Fibroblast of pulmonary artery (primary cell): Measurements from ENCODE around the gene MIS18A.
A peak's percentile ranks its signal among the peaks of the same experiment; 100 is the strongest.
"Not testable (repeated sequence)": the region's sequence is repeated elsewhere in the genome, so short reads cannot be mapped to it uniquely, and the experiment has no call there.

Experiments
- DNase-seq: peaks from one replicate; pipeline ENCODE4 v3.0.0-alpha.2; 2010; ENCODE audit warnings: low read depth
- H3K4me3 ChIP-seq: replicated peaks from 2 replicates; pipeline ENCODE4 v1.5.1; 2011; ENCODE audit warnings: low read depth, mild to moderate bottlenecking, control low read depth, low read length, moderate library complexity
- CTCF ChIP-seq: IDR thresholded peaks from 2 replicates; pipeline ENCODE4 v1.5.1; 2011; ENCODE audit warnings: mild to moderate bottlenecking, control low read depth, low read length, inconsistent platforms; ENCODE audit errors: missing control alignments

Gene MIS18A

GRCh38 chr21:32276671-32277070 is 2.2 kb downstream of the MIS18A start:
- no peak for DNase-seq
- TF ChIP-seq CTCF, result no peak
- no peak overlapping the region for H3K4me3 ChIP-seq

- TF ChIP-seq CTCF, result no peak
- no peak for DNase-seq
- H3K4me3 ChIP-seq, result no peak overlapping the region
Observed at GRCh38 chr21:32270748-32271147, 8.1 kb downstream of the MIS18A start.

- H3K4me3 ChIP-seq, DNase-seq: not testable (repeated sequence)
Observed at GRCh38 chr21:32265321-32265720, 13.5 kb downstream of the MIS18A start.

GRCh38 chr21:32261929-32262328 is 16.9 kb downstream of the MIS18A start:
- H3K4me3 ChIP-seq, result no peak overlapping the region
- TF ChIP-seq CTCF, result no peak
- DNase-seq, result no peak

- TF ChIP-seq CTCF, result no peak
- H3K4me3 ChIP-seq, result no peak overlapping the region
- DNase-seq, result no peak
Observed at GRCh38 chr21:32260130-32260529, 18.7 kb downstream of the MIS18A start.

GRCh38 chr21:32258786-32259048 is 20.1 kb downstream of the MIS18A start:
- H3K4me3 ChIP-seq, result not testable (repeated sequence)

GRCh38 chr21:32257962-32258785 is 20.7 kb downstream of the MIS18A start:
- peak; percentile 80 for TF ChIP-seq CTCF
- peak; percentile 91 for DNase-seq
- no peak overlapping the region for H3K4me3 ChIP-seq

More at GRCh38 chr21:32258786-32259048, 20.1 kb downstream of the MIS18A start:
- DNase-seq, result not testable (repeated sequence)

GRCh38 chr21:32256873-32257620 is 21.8 kb downstream of the MIS18A start:
- peak; percentile 96 for DNase-seq
- no peak overlapping the region for H3K4me3 ChIP-seq
- no peak for TF ChIP-seq CTCF
